Measurements from ENCODE around the gene AFAP1L1.

DNA sequence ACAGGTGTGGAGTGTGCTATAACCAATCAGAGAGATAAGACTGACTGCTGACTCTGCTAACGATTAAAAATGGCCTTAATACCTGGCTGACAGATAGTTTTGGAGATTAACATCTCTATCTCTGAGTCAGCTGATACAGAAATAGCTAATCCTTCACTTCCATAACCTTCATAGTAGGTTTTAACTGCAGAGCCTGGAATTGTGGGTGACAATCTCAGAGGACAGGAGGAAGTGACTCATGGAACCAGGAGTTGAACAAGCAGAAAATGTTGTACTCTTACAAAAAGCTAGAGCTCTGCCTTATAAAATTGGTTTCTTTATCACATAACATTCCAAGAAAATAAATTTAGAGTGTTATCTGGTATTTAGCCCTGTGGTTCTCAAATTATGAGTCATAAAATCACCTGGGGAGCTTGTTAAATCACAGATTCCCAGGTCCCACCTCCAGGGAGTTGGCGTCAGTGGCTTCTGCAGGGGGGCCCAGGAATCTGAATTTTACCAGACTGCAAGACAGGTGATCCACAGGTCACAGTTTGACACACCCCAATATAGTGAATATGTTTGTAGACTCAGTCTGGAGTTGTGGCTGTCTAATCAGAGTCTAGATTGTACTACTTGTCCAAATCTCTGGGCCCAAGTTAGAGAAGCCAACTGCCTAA lies 44.4 kb upstream of the AFAP1L1 start:
- TF ChIP-seq POLR2A (IDR thresholded peaks at IDR 0.05; ENCODE audit: low read depth, low read length), result no peak
- TF ChIP-seq YY1 (IDR thresholded peaks at IDR 0.05; ENCODE audit: low read depth, low read length), result no peak

Data from GM12878 (cell line).